ENCODE data around the gene ZMYND10.

The ZMYND10 gene

DNA sequence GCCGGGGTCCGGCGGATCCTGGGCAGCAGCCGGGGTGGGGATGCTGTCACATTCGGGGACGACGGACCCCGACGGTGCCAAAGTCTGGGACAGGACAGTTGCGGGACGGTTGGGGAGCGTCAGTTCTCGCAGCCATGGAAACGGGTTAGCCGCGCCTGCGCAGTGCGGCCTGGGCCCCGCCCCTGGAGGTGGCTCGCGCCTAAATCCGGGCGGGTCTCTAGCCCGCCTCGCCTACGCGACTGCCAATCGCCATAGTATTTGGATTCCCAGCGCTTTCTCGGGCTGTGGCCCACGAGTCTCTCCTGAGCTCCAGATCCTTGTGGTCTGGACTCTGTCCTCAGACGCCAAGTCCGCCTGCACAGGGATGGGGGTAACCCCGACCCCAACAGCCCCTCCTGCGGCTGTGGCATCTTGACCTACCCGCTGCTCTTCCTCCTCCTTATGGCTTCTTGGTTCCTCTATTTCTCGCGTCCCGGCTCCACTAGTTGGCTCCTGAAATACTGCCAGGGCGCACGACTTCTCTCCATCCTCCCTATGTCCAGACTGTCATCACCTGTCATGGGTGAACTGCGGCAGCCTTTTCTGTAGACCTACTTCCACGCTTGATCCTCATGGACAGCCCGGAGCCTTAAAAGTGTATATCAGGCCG is at the start of gene ZMYND10:
Gene ZMYND10, minus strand, starts transcription at position 147 of the 649 bp plus-strand sequence. CDS start 153 bp downstream, outside the sequence.
- no peak for DNase-seq

DNA sequence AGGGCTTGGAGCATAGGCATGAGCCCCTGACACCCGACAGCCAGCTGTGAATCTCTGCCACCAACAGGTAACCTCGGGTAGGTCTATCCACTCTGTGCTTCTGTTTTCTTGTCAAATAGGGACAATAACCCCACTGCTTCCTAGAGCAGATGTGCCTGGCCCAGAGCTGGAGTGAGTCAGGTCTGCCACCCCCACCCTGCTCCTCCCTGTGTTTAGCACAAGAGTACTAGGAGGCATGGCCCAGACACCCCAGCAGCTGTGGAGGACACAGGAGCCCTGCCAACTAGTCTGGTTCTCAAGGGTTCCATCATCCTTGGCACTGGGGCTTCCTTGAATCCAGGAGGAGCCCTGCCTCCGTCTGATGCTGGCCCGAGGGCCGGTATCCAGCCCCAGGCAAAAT is 47.5 kb upstream of the ZMYND10 start:
- DNase-seq = no peak

DNA sequence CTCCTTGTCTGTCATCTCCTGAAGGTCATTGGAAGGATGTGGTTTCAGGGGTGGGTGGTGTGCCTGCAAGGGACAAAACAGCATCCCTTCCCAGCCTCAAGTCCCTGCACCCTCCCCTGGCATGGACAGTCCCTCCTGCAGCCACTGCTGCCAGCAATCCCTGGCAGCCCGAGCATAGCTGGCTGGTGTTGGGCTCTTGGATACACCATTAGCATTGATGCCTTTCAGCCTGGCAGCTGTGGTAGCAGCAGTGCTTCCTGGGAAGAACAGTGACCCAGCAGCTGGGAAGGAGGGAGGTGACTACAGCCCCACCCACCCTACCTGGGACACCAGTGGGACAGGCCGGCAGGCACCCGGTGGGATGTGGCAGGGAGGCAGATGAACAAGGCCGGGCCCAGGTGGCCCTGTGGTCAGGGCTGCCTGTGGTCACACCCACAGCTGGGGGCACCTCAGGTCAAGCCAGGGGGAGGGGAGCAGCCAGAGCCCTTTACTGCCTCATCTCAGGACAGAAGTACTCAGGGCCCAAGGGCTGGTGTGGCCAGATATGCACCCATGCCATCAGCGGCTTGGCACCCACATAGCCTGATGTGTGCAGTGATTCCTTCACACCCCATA is 46.7 kb upstream of the ZMYND10 start:
- no peak for DNase-seq

DNA sequence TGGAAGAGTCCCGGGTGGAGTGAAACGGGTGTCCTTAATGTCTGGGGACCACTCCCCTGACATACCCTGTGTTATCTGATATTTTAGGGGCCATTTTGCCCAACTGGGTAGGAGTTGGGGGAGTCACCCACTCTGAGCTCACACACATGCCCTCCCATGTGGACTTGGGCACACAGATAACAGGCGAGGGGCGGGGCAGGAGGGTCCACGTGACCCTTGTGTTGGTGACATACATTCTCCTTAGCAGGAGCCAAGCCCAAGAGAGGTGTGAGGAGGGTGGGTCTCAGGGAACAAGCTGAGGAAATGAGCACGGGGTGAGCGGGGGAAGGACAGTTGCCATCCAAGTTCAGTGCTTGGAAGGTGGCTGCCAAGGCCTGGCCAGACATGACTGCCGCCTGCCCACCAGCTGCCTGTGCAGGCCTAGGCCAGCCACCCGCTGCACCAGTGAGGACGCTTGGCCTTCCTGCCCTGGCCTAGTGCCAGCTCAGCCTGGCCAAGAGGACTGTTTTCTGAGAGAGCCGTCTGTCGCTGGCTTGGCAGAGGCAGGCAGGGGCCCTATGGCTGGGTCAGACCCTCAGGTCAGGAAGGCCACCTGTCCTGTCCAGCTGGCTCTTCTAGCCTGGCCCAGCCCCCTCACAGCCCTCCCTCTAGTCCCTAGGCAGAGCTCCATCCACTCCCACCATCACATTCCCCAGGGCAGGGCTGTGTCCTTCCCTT is 45.1 kb upstream of the ZMYND10 start:
- no peak for DNase-seq

DNA sequence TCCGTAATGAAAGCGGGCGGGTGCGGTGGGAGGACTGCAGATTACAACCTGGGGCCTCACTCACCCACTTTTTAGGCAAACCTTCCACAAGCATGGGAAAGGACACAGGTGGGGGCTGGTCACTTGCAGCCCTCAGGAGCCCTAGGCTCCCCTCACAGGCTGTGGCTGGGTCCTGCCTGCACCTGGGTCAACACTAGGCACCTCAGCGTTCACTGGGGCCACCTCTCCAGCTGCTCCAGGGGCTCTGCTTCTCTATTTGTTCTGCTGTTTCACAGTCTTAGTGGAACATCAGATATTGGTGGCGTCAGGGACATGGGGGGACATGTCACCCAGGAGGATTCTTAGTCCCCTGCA is 43.9 kb upstream of the ZMYND10 start:
- no peak for DNase-seq

DNA sequence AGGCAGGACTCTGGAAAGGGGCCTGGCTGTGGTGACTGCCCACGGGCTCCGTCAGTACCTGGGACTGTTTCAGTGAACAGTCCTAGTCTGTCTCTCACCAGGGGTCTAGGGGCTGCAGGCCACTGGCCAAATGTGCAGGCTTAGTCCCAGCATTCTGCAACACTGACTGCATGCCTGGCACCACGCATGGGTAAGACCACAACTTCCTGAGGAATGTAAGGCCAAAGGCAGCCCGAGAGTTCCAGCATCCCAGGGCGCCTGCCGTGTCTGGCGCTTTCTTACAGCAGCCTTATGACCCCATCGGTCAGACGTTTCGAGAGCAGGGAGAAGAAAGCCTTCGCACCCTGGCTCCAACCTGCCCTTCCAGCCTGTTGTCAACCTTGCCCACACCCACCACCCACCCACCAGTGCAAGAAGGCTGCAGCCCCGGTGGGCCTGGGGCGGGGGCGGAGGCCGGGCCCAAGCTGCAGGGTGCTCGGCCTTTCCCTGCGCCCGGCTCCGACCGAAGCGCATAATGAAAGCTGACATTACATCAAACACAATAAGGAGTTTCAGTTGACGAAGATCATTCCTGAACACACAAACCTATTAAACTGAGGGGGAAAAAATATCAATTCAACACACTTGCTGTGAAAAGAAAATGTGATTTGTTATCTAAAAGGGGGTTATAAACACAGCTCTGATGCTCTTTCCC is 43.3 kb upstream of the ZMYND10 start:
- DNase-seq = no peak

DNA sequence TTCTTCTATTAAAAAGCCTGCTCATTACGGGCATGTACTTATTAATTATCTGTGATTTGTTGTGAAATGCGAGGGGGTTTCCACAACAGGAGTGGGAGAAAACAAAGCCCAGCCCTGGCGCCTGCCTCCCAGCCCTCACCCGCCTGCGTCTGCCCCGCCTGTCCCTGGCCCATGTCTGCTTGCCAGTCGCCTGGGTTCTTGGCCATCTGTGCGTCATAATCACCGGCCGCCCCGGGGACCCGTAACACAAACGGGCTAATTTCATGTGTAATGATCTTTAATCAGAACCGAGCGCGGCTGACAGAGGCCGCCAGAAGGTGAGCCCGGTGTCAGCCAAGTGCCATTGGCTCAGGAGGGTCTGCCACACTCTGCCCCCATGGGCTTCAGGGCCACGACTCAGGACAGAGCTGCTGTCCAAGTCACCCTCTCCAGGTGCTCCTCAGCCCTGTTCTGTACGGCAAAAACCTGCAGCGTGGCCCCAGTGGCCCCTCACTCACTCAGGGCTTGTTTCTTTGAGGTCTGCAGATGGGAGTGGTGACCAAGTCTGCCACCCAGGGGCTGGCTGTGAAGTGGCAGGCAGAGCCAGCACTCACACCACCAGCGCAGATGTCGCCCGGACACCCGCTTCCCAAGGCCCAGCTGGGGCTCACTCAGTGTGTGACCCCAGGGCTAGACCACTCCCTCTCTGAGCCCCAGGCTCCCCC is 42.6 kb upstream of the ZMYND10 start:
- no peak for DNase-seq

DNA sequence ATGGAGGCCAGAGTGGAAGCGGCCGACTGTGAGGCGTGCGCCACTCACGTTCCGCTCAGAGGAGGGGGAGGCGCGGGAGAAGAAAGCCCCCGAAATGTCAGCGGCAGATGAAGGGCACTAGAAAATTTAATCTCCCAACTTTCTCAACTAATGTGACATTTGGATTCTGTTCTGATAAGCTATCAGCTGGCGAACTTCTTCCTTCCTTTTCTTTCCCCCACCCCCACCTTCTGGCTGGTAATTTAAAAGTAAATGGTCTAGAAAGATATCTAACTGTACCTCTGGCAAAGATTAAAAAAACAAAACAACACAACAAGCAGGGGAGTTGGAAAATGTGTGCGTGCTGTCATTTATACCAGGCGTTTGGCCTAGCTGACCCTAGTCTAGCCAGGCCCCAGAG is 40.2 kb upstream of the ZMYND10 start:
- DNase-seq = no peak

DNA sequence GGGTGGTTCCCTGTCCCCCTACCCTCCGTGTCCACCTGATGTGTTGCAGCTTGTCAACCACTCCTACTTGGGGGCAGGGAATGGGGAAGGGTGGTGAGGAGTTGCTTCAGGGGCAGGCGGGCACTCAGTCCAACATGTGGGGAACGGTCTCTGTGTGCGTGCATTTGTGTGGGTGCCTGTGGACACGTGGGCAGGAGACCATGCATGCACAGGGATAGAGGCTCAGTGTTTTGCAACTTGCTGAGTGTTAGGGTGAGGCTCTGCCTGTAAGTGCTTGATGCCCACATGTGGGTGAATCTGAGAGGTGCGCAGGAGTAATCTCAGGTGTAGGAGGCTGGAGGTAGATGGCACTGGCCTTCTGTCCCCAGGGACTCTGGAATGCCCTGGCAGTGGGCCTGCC is 38.2 kb upstream of the ZMYND10 start:
- no peak for DNase-seq

DNA sequence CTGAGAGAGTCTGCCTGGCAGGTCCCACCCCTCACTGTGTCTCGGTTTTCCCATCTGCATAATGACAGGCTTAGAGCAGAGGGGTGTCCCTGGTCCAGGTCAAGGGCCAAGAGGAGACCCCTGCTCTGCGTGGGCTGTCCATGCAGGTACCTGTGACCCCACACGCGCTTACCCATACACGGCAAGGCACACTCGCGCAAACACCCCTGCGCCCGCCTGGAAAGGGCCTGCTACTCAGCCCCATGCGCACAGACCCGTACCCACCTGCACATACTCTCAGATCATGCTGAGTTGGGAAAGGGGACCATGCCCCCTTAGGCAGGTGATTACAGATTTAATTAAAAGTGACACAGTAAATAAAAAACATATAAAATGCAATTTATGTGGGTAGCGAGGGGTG is 37.2 kb upstream of the ZMYND10 start:
- DNase-seq = no peak

DNA sequence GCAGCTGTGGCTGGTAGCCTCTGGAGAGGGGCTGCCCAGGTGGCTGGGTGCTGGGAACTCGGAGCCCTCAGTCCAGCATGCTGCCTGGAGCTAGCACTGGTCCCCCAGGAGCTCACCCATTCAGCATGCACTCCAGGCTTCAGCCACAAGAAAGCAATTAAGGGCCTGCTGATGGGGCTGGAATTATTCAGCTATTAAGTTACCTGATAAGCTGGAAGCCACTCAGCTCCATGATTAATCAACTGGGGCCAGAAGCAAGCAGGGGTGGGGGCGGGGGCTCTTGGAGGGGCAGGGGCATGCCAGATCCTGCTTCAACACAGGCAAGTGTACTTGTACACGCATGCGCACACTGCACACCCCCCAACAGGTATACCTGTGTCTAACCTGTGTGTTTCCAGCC is 35.9 kb upstream of the ZMYND10 start:
- DNase-seq = no peak

DNA sequence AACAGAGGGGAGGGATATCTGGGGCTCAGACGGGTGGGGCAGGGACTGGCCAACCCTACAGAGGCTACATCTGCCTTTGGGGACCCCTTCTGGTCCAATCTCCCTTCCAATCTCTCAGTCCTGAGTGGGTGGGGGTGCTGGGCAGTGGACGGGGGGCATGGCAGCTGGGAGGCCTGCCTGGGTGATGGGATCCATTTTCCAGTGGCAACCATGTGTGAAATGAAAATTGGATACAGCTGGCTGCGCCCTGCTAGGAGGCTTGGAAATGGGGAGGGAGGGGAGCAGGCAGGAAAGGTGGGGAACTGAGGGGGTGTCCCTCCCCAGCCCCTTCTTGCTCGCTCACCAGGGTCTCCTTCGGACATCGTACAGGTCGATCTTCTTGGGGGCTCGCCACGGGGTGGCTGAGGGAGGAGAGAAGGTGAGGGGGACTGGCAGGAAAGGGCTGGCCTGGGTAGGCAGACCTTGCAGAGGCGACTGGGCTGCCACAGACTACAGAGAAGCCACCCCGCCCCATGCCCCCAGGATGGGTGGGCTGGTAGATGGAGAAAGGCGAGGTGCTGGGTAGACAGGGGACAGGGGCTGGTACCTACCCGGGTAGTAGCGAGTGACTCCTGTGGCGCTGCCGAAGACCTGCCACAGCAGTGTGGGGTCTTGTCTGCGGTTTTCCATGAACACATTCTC is 35.0 kb upstream of the ZMYND10 start:
- DNase-seq = no peak

DNA sequence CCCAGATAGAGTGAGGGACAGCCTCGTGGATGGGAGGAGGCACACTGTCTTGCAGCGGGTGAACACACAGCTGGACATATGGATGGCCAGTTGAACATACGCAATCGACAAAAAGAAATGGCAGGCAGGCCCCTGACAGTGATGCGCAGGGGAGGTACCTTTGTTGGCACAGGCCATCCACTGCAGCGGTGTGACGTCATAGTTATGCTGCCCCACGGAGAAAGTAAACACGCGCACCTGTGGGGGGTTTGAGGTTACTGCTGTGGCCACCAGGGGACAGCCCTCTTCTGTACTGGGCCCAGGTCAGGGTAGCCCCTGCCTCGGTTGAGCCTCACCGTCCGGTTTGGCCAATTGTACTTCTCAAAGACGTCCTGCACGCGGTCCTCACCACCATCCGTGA is 33.2 kb upstream of the ZMYND10 start:
- no peak for DNase-seq

DNA sequence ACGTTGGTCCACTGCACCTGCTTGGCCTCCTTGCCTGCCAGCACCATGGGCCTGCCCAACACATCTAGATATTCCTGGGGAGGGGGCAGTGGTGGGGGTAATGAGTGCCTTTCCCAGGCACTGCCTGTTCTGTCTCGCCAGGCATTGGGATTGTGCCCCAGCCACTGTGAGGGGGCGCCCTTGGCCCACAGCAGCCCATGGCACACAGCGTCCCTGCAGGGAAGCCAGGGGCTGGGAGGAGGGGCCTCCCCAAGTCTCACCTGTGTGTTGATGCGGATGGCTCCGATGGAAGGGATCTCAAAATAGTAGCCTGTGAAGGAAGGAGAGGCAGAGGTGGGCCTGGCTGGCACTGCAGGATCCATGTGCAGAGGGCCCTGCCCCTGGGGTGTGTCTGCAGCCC is 32.5 kb upstream of the ZMYND10 start:
- no peak for DNase-seq

DNA sequence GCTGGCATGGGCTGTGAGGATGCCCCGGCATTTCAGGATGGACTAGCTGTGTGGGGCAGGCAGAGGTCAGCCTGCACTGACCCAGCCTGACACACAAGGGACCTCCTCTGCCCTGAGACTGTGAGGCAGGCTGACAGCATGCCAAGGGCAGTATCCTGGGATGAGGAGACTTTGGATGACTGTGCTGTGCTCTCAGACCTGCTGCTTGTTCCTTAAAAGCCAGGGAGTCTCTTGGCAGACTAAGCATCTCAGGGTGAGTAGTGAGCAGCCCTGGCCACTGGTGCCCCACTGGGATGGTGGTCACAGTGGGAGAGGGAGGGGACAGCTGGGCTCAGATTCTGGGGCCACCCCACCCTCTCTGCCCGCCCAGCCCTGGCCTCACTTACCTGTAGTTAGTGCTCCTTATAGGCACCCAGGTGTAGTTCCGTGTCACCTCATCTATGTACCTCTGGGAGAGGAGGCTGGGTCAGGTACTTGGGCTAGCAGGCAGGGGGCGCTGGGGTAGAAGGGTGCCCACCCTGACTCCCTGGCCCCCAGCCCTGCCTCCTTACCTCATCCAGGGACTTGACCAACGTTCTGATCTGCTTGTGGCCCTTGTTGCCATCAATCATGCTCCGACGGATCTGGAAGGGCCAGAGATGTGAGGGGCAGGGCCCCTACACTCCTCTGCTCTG is 29.9 kb upstream of the ZMYND10 start:
- no peak for DNase-seq

DNA sequence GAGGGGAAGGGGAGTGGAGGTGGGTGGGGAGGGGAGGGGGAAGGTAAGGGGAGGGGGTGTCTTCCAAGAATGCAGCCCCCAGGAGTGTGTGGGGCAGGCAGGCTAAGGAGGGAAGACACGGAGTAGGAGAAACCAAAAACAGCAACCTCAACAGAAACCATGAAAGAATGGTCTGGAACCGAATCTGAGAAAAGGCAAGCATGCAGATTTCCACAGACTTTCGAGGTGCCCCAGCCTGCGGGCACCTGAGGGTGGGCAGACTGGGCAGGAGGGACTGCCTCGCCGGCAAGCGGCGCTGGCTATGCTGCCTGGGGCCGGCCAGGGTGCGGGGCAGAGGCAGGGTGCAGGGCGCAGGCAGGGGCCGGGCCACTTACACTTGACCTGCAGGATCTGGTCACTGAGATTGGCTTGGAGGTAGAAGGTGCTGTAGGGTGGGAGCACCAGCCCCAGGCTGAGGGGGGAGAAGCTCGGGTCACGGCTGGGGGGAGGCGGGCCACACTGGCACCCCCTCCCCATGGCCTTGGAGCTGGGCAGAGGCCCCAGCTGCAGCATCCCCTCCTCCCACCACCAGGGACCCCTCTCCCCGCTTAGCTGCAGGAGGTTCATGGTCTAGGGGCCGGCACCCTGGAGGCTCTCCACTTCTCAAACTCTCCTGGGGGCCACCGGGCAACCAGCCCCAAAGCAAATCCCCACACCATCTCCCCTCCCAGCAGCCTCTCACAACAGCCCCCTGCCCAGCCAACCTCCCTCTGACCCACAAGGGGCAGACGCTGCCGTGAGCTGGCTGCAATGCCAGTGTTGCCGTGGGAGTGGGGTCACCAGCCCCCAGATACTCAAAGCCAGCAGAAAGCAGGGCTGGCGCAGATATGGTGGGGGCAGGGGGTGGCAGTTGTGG is 29.1 kb upstream of the ZMYND10 start:
- DNase-seq = no peak

DNA sequence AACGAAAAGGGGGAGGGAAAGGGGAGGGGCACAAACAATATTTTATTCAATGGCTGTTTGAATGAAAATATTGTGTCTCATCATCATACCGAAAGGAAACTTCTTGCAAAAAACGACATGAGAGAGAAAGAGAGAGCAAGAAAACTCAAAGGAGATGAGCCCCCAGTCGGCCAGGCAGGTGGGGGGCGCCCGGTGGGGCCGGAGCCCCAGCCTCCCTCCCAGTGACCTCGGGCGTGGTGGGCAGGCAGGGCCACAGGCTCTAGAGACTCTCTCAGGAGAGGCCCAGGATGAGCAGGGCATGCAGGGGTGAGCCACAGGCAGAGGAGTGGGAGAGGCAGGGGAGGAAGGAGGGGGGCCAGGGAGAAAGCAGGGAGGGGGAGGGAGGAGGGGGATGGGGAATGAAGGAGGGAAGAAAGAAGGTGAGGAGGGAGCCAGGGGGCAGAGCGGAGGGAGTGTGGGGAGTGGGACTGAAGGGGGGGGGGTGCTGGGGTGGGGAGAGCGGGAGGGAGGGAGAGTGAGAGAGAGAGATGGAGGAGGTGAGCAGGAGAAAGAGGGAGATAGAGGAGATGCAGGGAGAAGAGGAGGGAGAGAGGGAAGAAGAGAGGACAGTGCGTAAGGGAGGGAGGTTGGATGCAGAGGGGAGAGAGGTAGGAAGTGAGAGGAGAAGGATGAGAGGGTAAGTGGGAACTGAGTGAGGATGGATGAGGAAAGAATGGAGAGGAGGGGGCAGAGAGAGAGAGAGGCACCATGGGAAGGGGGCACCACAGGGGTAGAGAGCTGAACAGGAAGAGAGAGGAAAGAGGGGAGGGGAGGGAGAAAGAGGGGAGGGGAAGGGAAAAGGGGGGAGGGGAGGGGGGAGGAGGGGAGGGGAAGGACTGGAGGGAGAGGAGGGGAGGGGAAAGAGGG is 27.9 kb upstream of the ZMYND10 start:
- DNase-seq = no peak

DNA sequence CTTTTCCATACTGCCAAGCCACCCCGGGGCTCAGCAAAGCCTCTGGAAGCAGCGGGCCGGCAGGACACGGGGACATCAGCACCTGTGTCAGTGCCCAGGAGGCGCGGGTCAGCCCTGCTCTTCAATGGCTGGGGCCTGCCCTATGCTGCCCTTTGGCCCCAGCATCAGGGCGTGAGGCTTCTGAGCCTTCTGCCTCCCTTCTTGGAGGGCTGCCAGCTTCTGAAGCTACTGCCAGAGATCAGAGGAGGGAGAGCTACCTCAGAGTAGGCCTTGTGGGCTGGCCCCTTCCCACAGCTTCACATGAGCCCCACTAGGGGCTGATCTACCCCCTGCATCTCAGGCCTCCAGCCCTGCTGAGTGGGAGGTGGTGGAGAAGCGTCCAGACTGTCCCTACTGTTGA is 26.8 kb upstream of the ZMYND10 start:
- no peak for DNase-seq

DNA sequence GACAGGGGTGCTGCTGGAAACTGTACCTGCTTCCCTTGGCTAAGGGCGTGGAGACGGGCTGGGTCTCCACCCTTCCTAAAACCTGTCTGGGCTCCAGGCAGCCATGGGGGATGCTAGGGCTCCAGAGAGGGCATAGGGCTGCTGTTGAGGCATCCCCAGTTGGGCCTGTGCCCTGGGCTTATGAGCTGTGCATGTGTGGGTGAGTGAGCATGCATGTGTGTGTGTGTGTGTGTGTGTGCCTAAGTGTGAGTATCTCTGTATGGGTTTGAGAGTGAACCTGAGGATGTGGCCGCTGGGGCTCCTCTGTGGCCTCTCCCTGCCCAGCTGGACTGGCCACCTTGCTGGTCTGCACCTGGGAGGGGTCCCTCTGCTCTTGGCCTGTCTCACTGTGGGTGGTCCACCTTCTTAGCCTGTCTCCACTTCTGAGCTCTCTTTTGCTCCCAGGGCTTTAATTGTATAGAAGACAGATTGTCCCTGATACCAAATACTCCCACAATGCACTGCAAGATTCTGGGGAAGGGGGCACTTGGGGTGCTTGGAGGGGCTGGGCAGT is 25.7 kb upstream of the ZMYND10 start:
- no peak for DNase-seq

DNA sequence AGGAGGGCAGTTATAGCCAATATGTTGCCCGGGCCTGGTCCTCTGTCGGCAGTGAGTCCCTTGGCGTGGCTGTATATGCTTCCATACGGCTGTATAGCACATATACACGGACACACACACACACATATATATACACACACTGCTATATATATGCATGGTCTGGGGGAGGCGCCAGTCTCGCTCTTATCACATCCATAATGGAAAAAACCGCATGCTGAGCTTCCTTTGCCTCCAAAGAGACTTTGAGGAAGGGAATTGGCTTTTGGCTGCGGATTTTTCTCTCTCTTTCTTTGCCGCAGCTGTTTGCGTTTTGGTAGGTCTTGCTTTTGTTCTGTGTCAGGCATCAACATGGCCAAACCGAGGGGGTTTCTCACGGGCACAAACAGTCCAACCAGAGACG is 25.1 kb upstream of the ZMYND10 start:
- peak; percentile 31 for DNase-seq
